Thyroid gland (tissue), 4 donors: ENCODE data around the gene COL17A1. TPM values are rescaled to one million over a fixed set of nuclear protein-coding genes. Genes with fewer than 3 reads are reported as not detected.

ENCODE experiments used
- DNase-seq, 2 donors: peaks; one replicate each; pipeline ENCODE4 v3.0.0-alpha.2; 2019
- H3K27ac ChIP-seq, 3 donors: fragments of 200-600 bp; sonication (generic); 1 replicate in 2 of 3; 2 replicates in 1 of 3; pipeline ENCODE4 v1.5.1; 2016 to 2019; ENCODE audit warnings: mild to moderate bottlenecking in 1 of 3, moderate library complexity in 1 of 3
- H3K27me3 ChIP-seq: fragments of 200-600 bp; sonication (generic); one replicate; pipeline ENCODE4 v1.5.1; 2019
- H3K36me3 ChIP-seq, 2 donors: fragments of 200-600 bp; sonication (generic); one replicate each; pipeline ENCODE4 v1.5.1; 2016 to 2019
- H3K4me1 ChIP-seq, 2 donors: fragments of 200-600 bp; sonication (generic); one replicate each; pipeline ENCODE4 v1.5.1; 2017 to 2019
- H3K4me3 ChIP-seq, 3 donors: fragments of 200-600 bp; sonication (generic); replicated peaks in 1 of 3; 1 replicate in 2 of 3; 2 replicates in 1 of 3; pipeline ENCODE4 v1.5.1; 2016; ENCODE audit warnings: mild to moderate bottlenecking in 1 of 3
- H3K9me3 ChIP-seq: fragments of 200-600 bp; sonication (generic); one replicate; pipeline ENCODE4 v1.5.1; 2017
- POLR2A ChIP-seq, 2 donors: fragments of 450-650 bp; IDR thresholded peaks; one replicate each; pipeline ENCODE4 v1.6.1; 2017; ENCODE audit warnings: antibody characterized with exemption in 2 of 2, mild to moderate bottlenecking in 2 of 2, moderate library complexity in 1 of 2
- WGBS, 2 donors: methylation state at CpG; one replicate each; pipeline ENCODE4 v1.1.5; 2017; 5-methylcytosine and 5-hydroxymethylcytosine counted together
- intact Hi-C: fragments of 100-400 bp; cut with DNase I; formaldehyde crosslinking; loops from one replicate; pipeline ENCODE4 v1.15.1; 2023
- total RNA-seq, 4 donors: library from RNA; depleted of rRNA; stranded (reverse); fragments of >200 nt; gene quantifications; one replicate each; pipeline ENCODE4 v1.2.3, GENCODE V29; 2016
- TF ChIP-seq, protein P1 (sequence below), 6 experiments: fragments of 200-600 bp in 3 of 6; fragments of 450-650 bp in 3 of 6; sonication (generic) in 3 of 6; IDR thresholded peaks; one replicate each; pipeline ENCODE4 v1.5.1; 2016 to 2019; ENCODE audit warnings: antibody characterized with exemption in 6 of 6, mild to moderate bottlenecking in 2 of 6, inconsistent platforms in 1 of 6, moderate library complexity in 1 of 6

The COL17A1 gene
- total RNA-seq, 4 donors from 2014 or later, result 0.49 to 10.2 (median 2.3) TPM

DNA sequence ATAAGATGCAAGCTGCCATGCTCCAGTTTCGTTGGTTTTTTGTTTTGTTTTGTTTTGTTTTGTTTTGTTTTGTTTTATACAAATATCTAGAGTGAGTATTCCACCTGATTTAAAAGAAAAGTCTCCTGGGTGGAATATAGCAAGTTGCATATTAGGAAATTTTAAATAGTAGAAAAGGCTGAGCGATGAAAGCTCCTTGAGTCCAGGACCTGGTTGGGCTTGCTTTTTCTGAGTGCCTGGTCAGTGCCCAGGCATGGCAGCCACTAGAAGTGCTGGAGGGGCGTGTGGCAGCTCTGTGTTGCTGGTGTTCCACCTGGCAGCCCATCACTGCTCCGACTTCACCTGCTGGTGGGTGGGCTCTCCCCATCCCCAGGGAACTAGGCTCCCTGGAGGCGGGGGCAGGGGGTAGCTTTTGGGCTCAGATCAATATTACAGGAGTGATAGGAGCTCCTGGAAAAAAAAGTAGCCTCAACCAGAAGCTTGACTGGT is 8.0 kb downstream of the COL17A1 start:
- Histone ChIP-seq H3K4me3 (no peak overlapping the region), H3K9me3 (no peaks in the 10 kb centered on the region), H3K4me1 (peaks cover 19 to 37% of the 10 kb centered on the region in 2 donors), H3K27me3 (no peaks in the 10 kb centered on the region), H3K27ac (peak overlapping the region; percentile 53 to 86 (median 80)), H3K36me3 (no peaks in the 10 kb centered on the region)
- intact Hi-C loops, result no loop called here
- peak; percentile 64 to 74 for DNase-seq
- 43 to 49% methylated on average over 5 of the region's 5 CpGs for WGBS, 2 donors
- TF ChIP-seq, protein P1, sequence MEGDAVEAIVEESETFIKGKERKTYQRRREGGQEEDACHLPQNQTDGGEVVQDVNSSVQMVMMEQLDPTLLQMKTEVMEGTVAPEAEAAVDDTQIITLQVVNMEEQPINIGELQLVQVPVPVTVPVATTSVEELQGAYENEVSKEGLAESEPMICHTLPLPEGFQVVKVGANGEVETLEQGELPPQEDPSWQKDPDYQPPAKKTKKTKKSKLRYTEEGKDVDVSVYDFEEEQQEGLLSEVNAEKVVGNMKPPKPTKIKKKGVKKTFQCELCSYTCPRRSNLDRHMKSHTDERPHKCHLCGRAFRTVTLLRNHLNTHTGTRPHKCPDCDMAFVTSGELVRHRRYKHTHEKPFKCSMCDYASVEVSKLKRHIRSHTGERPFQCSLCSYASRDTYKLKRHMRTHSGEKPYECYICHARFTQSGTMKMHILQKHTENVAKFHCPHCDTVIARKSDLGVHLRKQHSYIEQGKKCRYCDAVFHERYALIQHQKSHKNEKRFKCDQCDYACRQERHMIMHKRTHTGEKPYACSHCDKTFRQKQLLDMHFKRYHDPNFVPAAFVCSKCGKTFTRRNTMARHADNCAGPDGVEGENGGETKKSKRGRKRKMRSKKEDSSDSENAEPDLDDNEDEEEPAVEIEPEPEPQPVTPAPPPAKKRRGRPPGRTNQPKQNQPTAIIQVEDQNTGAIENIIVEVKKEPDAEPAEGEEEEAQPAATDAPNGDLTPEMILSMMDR (IDR thresholded peaks at IDR 0.05), result no peak
- TF ChIP-seq POLR2A (IDR thresholded peaks at IDR 0.05), result peak in 1 of 2 donors; percentile 8

DNA sequence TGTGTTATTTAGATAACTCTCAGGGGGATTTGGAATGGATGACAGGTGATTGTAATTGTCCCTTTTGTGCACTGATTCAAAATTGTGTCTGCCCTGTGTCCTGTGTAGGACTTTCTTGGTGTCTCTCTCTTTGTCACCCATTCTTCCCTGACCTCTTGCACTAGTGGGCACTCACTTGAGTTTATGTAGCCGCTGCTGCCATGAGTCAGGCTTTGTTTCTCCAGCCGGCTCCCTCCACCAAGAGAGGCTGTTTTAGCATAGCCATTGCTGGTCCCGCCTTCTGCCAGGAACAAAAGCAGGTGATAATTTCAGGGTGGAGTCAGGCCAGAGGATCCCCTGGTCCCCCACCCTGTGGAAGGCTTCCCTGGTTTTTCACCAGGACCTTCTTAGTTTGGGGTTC is 8.4 kb downstream of the COL17A1 start:
- H3K4me3 ChIP-seq, result no peak overlapping the region
- no peak for TF ChIP-seq POLR2A (IDR thresholded peaks at IDR 0.05)
- TF ChIP-seq, protein P1 (IDR thresholded peaks at IDR 0.05), result no peak
- no peaks in the 10 kb centered on the region for H3K9me3 ChIP-seq
- H3K27ac ChIP-seq, result peak overlapping the region; percentile 53 to 86 (median 80)
- WGBS, 2 donors, result 31 to 37% methylated on average over 3 of the region's 3 CpGs
- DNase-seq, result peak; percentile 38 to 46
- H3K27me3 ChIP-seq, result no peaks in the 10 kb centered on the region
- intact Hi-C loops, result no loop called here
- H3K4me1 ChIP-seq, result peaks cover 19 to 37% of the 10 kb centered on the region in 2 donors
- H3K36me3 ChIP-seq, result no peaks in the 10 kb centered on the region

DNA sequence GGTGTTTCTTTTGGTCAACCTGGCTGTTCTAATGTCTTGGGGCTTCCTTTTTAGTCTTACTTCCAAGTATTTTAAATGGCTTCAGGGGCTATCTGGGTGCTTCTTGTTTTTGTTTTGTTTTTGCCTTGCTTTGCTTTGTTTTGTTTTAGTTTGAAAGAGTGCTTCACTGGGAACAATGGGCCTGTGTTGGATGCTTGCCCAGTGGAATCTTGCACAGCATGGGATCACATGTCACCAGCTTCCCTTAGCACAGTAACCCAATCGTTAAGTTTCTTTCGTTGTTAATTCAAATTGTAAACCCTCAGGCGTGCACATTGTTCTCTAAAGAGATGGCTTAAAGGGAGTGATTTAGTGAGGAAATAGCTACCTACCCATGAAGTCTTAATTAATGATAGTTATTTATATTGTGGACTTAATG is 8.9 kb downstream of the COL17A1 start:
- DNase-seq, result peak; percentile 89 to 90
- TF ChIP-seq, protein P1 (IDR thresholded peaks at IDR 0.05), result no peak
- peak in 1 of 2 donors; percentile 34 for TF ChIP-seq POLR2A (IDR thresholded peaks at IDR 0.05)
- Histone ChIP-seq H3K4me1 (peaks cover 19 to 37% of the 10 kb centered on the region in 2 donors), H3K36me3 (no peaks in the 10 kb centered on the region), H3K9me3 (no peaks in the 10 kb centered on the region), H3K4me3 (no peak overlapping the region), H3K27ac (peak overlapping the region; percentile 53 to 86 (median 80)), H3K27me3 (no peaks in the 10 kb centered on the region)
- intact Hi-C loops, result no loop called here
- 5% methylated on average over 3 of the region's 3 CpGs for WGBS, 2 donors

DNA sequence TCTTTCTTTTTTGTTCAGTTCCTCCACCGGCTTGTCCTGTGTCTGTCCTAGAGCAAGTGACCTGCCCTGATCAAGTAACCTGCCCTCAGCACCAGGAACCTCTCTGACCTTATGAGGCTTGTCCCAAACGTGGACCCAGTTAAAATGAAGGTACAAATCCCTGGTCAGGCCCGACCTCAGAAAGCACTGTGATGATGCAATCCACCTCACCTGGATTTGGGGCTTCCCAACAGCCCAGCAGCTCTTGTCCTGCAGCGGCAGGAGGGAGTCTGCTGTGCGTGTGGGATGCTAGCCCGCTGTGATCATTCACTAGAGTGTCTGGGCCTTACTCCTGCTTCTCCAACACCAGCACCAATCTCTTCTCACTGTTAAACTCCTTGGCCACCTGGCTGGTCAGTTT is 11.2 kb downstream of the COL17A1 start:
- 82 to 85% methylated on average over 6 of the region's 6 CpGs for WGBS, 2 donors
- Histone ChIP-seq H3K4me1 (peaks cover 19 to 31% of the 10 kb centered on the region in 2 donors), H3K9me3 (no peaks in the 10 kb centered on the region), H3K27me3 (no peaks in the 10 kb centered on the region), H3K36me3 (no peaks in the 10 kb centered on the region), H3K27ac (no peak overlapping the region), H3K4me3 (no peak overlapping the region)
- no peak for DNase-seq
- intact Hi-C loops, result no loop called here
- no peak for TF ChIP-seq POLR2A (IDR thresholded peaks at IDR 0.05)
- TF ChIP-seq, protein P1 (IDR thresholded peaks at IDR 0.05), result no peak

DNA sequence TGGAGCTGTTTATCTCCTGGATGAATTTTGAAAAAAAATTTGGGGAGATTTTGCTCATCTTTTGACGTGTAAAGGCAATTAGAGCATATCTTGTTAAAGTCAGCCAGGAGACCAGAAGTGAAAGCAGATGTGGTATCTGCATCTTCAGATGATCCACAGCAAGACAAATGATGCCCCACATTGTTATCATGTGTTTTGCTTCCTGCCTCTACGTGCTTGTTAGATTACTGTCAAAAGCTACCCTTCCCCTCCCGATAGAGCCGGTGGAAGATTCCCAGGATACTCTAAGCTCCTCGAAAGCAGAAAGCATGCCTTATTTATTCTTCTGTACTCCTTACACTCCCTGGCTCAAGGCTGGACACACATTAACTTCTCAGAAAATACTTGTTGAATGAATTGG is 12.9 kb downstream of the COL17A1 start:
- no peaks in the 10 kb centered on the region for H3K27me3 ChIP-seq
- DNase-seq, result no peak
- TF ChIP-seq, protein P1 (IDR thresholded peaks at IDR 0.05), result no peak
- no peaks in the 10 kb centered on the region for H3K9me3 ChIP-seq
- no peaks in the 10 kb centered on the region for H3K36me3 ChIP-seq
- H3K4me3 ChIP-seq, result no peak overlapping the region
- intact Hi-C loops, result no loop called here
- 73 to 75% methylated on average over 5 of the region's 5 CpGs for WGBS, 2 donors
- H3K27ac ChIP-seq, result no peak overlapping the region
- H3K4me1 ChIP-seq, result peaks cover 15 to 23% of the 10 kb centered on the region in 2 donors
